Adrenal gland (tissue), 5 donors: Measurements from ENCODE around the gene FADD.

Source experiments
- POLR2A ChIP-seq, 2 donors: fragments of 450-650 bp; IDR thresholded peaks; one replicate each; pipeline ENCODE4 v1.6.1; 2017; ENCODE audit warnings: antibody characterized with exemption in 2 of 2, mild to moderate bottlenecking in 2 of 2, moderate library complexity in 1 of 2
- TF ChIP-seq, protein P1 (sequence below), 6 experiments: fragments of 450-650 bp in 4 of 6; fragments of 200-600 bp in 2 of 6; sonication (generic) in 1 of 6; IDR thresholded peaks; 1 replicate in 5 of 6; 2 replicates in 1 of 6; pipeline versions ENCODE4 v1.5.1 to v1.8.0; 2016 to 2021; ENCODE audit warnings: antibody characterized with exemption in 6 of 6, mild to moderate bottlenecking in 2 of 6, moderate library complexity in 1 of 6
- donor health status: DM: no; HTN: no; CAD: no.

DNA sequence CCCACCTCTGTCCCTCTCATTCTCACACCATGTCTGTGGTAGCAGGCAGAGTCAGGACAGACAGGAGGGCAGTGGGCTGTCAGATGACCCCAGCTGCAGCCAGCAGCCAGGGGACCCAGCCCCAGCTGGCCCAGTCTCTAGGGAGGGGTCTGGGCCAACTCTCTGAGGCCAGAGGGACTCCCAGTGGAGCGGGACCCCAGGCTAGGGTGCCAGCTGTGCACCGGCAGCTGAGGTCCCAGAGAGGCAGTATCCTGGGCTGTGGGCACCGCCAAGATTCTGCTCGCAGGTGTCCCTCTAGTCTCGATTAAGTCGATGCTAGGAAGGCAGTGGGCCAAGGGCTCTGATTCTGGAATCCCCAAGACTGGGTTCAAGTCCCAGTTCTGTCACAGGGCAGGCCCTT lies 16.7 kb upstream of the FADD start:
- TF ChIP-seq, protein P1, sequence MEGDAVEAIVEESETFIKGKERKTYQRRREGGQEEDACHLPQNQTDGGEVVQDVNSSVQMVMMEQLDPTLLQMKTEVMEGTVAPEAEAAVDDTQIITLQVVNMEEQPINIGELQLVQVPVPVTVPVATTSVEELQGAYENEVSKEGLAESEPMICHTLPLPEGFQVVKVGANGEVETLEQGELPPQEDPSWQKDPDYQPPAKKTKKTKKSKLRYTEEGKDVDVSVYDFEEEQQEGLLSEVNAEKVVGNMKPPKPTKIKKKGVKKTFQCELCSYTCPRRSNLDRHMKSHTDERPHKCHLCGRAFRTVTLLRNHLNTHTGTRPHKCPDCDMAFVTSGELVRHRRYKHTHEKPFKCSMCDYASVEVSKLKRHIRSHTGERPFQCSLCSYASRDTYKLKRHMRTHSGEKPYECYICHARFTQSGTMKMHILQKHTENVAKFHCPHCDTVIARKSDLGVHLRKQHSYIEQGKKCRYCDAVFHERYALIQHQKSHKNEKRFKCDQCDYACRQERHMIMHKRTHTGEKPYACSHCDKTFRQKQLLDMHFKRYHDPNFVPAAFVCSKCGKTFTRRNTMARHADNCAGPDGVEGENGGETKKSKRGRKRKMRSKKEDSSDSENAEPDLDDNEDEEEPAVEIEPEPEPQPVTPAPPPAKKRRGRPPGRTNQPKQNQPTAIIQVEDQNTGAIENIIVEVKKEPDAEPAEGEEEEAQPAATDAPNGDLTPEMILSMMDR (IDR thresholded peaks at IDR 0.05) = no peak
- no peak for TF ChIP-seq POLR2A (IDR thresholded peaks at IDR 0.05)
